Skin epidermis (tissue), 12 donors: ENCODE measurements around the gene AGFG2.
"Not testable (repeated sequence)": the region's sequence is repeated elsewhere in the genome, so short reads cannot be mapped to it uniquely, and the experiment has no call there.

Experiments used
- H3K27ac ChIP-seq, 21 experiments: fragments of 200-600 bp; sonication (generic) in 11 of 21; one replicate each; pipeline ENCODE4 v1.5.0; 2020; ENCODE audit warnings: mild to moderate bottlenecking in 3 of 21, inconsistent platforms in 2 of 21, moderate library complexity in 2 of 21
- H3K4me3 ChIP-seq, 7 experiments: fragments of 200-600 bp; sonication (generic) in 2 of 7; one replicate each; pipeline ENCODE4 v1.5.0; 2020; ENCODE audit warnings: inconsistent platforms in 2 of 7, mild to moderate bottlenecking in 2 of 7, moderate library complexity in 1 of 7

The AGFG2 gene

DNA sequence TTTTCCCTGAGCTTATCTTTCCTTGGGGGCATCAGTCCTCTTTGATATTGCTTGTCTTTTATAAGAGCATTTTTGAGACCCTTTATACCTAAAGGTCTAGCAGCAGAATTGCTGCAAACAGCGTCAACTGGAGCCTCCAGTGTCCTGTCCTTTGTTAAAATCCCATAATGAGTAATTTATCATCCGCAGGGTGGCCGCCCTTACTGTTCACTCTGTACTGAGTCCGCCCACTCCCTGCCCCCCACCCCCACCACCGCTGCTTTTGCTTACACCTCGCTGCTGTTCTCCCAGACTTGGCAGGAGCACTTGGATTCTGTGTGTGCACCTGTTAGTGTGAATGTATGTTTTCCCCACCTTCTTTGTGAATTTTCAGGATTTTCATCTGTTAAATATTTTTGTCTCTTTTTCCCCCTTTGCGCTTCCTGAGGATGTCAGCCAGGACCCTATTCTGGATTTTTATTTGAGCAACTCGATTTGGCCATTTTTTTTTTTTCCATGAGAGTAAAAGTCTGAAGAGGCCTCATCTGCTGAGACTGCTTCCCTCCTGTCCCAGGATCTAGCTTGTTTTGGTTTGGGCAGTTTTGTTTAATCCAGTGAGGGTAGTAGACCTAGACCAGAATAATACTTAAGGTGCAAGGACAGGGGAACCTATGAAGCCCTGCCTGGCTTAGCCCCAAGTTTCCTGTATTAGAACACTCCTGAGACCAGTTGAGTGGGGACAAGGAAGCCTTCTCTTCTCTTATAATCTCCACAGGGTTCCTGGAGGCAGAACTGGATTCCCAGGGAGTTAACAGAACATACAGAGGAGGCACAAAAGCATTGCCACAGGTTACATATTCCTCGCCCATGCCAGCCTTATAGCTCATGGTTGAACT, 8.2 kb downstream of the AGFG2 start:
- Histone ChIP-seq H3K27ac (peak overlapping the region in 20 of 21 experiments; percentile 55 to 92 (median 79)), H3K4me3 (no peak overlapping the region)

DNA sequence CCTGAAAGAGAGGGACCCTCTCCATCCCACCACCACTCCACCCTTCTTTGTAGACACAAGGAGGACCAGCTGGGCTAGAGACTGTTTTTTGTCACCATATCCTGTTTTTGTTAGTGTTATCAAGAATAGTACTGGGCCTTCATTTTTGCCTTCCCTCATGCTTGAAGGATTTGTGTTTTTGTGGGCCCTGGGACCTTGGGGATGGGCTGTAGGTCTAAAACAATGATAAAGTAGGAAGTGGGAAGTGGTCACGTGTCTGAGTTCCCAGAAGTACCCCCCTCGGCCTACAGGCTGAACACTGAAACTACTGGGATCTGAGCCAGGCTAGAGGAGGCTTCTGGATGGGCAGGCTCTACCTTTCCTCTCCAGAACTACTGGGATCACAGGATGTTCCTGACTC, 8.9 kb downstream of the AGFG2 start:
- Histone ChIP-seq H3K4me3 (no peak overlapping the region), H3K27ac (peak overlapping the region in 19 of 21 experiments; percentile 54 to 92 (median 79))

DNA sequence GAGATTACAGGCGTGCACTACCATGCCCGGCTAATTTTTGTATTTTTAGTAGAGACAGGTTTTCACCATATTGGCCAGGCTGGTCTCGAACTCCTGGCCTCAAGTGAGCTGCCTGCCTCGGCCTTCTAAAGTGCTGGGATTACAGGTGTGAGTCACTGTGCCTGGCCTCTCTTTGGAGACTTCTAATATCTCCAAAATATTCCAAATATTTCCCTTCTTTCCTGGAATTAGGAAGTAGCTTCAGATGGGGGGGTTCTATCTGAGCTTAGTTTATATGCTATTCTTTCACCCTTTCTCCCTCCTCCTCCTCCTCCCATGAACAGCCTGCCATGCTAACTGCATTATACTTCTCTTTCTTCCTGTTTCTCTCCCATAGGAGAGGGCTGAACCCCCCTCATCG, 9.4 kb downstream of the AGFG2 start:
- not testable (repeated sequence) for H3K4me3 ChIP-seq
- H3K27ac ChIP-seq = peak overlapping the region in 18 of 21 experiments; percentile 54 to 92 (median 79)

DNA sequence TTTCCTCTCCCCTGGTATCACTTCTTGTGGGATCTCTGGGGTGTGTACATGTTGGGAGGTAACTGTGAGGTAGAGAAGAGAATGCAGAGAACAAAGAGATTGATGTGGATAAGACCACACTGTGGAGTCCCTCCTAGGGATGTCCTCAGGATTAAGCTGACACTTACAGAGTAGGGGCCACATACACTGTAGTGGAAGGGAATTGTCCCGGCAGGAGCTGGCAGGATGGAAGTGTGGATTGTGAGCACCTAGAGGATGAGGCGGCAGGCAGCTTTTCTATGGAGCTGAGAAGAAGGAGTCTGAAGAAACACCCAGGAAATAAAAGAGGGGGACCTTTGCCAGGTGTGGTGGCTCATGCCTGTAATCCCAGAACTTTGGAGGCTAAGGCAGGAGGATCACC, 13.5 kb downstream of the AGFG2 start:
- Histone ChIP-seq H3K4me3 (no peak overlapping the region), H3K27ac (no peak overlapping the region)

- Histone ChIP-seq H3K27ac (no peak overlapping the region), H3K4me3 (no peak overlapping the region)
Measured at GRCh38 chr7:100553032-100553431, 14.0 kb downstream of the AGFG2 start.

DNA sequence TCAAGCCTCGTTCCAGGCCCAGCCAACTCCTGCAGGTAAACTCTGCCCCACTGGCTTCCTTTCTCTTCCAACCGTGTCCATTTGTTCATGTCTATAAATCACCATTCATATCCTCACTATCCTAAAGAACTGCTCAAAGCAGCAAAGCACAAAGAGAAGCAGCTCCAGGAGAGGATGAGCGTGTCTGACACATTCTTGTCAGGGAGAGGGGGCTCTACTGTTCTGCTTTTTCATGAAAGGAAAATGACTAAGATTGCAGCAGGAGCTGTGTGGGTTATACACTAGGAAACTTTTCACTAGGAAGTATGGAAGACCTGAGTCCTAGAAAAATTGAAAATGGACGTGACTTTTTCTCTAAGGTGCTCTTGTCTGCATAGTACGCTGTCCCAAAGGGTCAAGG, 16.7 kb downstream of the AGFG2 start:
- Histone ChIP-seq H3K4me3 (no peak overlapping the region), H3K27ac (peak overlapping the region in 1 of 21 experiments; percentile 11)

- Histone ChIP-seq H3K27ac (no peak overlapping the region), H3K4me3 (no peak overlapping the region)
Measured at GRCh38 chr7:100556541-100556940, 17.5 kb downstream of the AGFG2 start.

DNA sequence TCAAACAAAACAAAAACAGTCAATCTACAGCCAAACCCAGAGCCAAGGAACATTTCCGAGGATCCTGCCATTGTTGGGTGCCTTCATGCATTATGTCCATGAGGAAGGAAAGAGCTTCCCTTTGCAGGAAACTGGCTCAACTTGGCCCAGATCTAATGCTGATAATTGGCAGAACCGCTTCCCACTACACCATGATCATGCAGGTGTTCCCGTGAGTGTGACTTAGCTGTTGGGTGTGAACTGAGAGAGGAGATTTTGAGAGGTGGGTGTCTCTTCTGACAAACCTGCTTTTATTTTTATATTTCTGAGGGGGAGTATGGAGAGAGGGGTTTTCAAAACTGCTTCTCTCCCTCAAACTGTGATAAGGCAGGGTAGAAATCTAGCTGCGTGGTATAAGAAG, 20.1 kb downstream of the AGFG2 start:
- peak overlapping the region in 1 of 21 experiments; percentile 5 for H3K27ac ChIP-seq

GRCh38 chr7:100561491-100562194, 22.6 kb downstream of the AGFG2 start:
- H3K4me3 ChIP-seq = no peak overlapping the region
- H3K27ac ChIP-seq = no peak overlapping the region

More for the DNA sequence above, 20.1 kb downstream of the AGFG2 start:
- H3K4me3 ChIP-seq = no peak overlapping the region

DNA sequence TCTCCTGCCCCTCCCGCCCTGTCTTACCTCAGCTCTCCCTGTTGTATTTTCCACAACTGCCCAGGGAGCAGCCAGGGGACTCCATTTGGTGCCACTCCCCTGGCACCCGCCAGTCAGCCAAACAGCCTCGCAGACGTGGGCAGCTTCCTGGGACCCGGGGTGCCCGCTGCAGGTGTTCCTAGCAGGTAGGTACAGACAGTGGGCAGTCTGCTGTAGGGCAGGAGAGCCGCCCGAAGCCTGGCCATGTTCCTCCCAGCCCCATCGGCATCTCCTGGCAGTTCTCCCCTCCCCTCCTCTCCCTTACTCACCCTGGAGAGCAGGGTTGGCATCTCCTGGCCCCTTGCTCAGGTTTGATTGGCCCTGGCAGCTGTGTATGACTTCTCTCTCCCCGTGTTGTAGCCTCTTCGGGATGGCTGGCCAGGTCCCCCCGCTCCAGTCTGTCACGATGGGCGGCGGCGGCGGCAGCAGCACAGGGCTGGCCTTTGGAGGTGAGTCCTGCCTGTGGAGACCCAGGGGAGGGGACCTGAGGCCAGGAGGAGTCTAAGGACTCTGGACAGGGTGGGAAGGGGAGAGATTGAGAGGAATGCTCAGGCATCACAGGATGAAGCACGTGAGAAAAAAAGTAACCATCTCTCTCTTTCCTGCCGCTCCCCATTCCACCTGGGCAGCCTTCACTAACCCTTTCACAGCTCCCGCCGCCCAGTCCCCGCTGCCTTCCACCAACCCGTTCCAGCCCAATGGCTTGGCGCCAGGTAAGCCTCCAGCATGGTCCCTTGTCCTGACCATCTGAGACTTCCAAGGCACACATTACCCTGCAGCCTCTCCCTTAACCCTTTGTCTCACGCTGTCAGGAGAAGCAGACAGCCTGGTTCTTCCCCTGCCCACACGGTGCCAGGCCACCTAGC, 23.4 kb downstream of the AGFG2 start:
- H3K27ac ChIP-seq = no peak overlapping the region
- no peak overlapping the region for H3K4me3 ChIP-seq

DNA sequence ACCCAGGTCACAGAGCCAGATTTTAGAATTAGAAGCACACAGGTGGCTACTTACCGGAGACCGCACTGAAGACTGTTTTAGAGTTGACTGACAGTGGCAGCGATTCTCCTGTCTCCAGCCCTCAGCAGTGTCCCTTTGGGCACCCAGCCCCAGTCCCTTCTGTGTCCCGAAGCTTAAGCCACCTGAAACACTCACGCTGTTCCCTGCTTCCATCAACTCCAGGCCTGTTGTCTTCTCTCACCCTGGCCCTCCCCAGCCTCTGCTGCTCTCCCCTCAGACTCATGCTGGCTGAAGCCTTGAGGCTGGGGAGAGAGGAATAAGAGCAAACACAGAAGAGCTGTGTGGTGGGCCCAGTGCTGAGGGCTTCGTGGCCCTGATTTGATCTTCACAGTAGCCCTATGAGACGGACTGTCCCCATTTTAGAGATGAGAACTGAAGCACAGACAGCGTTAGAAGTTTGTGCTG, 24.1 kb downstream of the AGFG2 start:
- Histone ChIP-seq H3K27ac (no peak overlapping the region), H3K4me3 (no peak overlapping the region)

GRCh38 chr7:100563809-100564400, 24.9 kb downstream of the AGFG2 start:
- H3K4me3 ChIP-seq = no peak overlapping the region
- peak overlapping the region in 1 of 21 experiments; percentile 7 for H3K27ac ChIP-seq

DNA sequence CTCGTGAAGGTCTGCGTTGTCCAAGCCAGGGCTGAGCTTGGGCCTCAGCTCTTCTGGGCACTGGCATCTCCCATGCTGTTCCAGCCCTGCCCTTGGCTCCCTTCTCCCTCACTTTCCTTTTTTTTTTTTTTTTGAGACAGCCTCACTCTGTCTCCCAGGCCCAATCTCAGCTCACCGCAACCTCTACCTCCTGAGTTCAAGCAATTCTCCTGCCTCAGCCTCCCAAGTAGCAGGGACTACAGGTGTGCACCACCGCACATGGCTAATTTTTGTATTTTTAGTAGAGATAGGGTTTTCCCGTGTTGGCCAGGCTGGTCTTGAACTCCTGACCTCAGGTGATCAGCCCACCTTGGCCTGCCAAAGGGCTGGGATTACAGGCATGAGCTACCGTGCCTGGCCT, 25.4 kb downstream of the AGFG2 start:
- not testable (repeated sequence) for H3K4me3 ChIP-seq
- peak overlapping the region in 1 of 21 experiments; percentile 7 for H3K27ac ChIP-seq

- Histone ChIP-seq H3K4me3 (no peak overlapping the region), H3K27ac (no peak overlapping the region)
Measured at GRCh38 chr7:100565133-100565571, 26.1 kb downstream of the AGFG2 start.

GRCh38 chr7:100566018-100566531, 27.1 kb downstream of the AGFG2 start:
- H3K27ac ChIP-seq = no peak overlapping the region
- H3K4me3 ChIP-seq = no peak overlapping the region

DNA sequence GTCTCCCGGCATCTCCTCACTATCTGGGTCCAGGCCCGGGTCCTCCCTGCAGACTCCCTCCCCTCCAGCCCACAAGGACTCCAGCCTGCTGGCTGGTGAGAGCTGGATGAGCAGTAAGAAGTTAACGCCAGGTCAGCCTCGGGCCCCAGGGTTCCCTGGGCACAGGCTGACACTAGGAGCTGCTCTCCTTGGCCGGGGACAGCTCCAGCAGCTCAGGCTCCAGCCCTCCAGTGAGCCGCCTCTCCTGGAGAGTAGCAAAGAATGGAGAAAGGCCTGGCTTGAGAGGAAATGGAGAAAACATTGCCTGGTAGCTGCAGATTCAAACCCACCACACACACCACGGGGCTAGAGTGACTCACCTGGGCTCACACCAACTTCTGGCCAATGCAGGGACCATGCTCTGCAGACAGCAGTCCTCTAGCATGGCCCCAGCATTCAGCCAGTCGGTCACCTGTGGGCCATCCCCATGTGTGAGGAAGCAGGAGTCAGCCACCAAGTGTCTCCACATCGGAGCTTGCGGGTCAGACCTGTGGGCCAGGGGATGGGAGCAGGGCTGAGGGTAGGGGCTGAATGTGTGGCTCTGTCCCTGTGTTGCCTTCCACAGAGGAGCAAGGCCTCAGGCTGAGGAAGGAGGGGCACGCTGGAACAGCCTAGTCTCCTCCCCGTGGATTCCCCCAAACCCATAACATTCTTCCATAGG, 28.2 kb downstream of the AGFG2 start:
- peak overlapping the region in 2 of 21 experiments; percentile 5 to 35 for H3K27ac ChIP-seq
- no peak overlapping the region for H3K4me3 ChIP-seq

DNA sequence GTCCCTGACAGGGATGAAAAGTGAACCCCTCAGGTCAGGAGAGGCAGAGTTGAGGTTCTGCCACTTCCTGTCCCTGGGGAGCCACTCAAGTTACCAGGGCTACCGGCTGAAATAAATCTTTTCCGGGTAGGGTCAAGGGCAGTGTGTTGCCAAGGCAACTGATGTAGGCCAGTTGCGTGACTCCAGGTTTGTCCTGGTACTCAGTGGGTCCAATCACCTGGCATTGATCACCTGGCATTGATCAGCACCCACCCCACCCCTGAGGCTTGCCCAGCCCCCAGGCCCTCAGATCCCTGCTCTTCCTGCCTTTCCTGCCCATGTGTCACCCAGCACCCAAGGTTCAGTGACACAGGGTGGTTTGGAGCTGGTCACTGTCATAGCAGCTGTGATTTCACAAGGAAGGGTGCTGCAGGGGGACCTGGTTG, 28.8 kb downstream of the AGFG2 start:
- H3K4me3 ChIP-seq = no peak overlapping the region
- peak overlapping the region in 2 of 21 experiments; percentile 5 to 35 for H3K27ac ChIP-seq

GRCh38 chr7:100568176-100568895, 29.3 kb downstream of the AGFG2 start:
- H3K4me3 ChIP-seq = no peak overlapping the region
- H3K27ac ChIP-seq = no peak overlapping the region
